A549 treated with dexamethasone at 1 μM for 4 hours (cell line): Measurements from ENCODE around the gene CTNNBIP1. TPM values are rescaled to one million over a fixed set of nuclear protein-coding genes. Genes with fewer than 3 reads are reported as not detected.

ENCODE experiments used
- total RNA-seq: library from RNA; stranded (reverse); fragments of 200-300 nt; extraction: Qiagen RNA extraction; gene quantifications from 5 replicates; pipeline ENCODE4 v1.2.3, GENCODE V29; 2022

CTNNBIP1 gene, protein sequence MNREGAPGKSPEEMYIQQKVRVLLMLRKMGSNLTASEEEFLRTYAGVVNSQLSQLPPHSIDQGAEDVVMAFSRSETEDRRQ
- total RNA-seq = 6.5 to 10.8 TPM (median 8.2 TPM) in 5 replicates

DNA sequence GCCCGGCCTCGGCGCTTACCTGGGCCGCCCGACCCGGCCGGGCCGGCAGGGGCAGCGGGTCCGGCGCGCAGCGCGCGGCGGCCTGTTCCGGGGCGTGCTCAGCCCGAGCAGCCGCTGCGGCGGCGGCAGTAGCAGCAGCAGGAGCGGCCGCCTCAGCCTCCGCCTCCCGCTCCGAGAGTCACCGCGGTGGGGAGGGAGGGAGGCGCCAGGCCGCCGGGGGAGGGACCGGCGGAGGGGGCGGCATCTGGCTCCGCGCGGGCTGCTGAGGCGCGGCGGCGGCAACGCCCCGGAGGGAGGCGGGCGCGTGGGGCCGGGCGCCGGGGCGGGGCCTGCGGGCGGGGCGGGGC is at the start of gene CTNNBIP1:
Gene CTNNBIP1, minus strand, starts transcription at position 194 of the 347 bp plus-strand sequence. CDS start 38,205 bp downstream, outside the sequence.

DNA sequence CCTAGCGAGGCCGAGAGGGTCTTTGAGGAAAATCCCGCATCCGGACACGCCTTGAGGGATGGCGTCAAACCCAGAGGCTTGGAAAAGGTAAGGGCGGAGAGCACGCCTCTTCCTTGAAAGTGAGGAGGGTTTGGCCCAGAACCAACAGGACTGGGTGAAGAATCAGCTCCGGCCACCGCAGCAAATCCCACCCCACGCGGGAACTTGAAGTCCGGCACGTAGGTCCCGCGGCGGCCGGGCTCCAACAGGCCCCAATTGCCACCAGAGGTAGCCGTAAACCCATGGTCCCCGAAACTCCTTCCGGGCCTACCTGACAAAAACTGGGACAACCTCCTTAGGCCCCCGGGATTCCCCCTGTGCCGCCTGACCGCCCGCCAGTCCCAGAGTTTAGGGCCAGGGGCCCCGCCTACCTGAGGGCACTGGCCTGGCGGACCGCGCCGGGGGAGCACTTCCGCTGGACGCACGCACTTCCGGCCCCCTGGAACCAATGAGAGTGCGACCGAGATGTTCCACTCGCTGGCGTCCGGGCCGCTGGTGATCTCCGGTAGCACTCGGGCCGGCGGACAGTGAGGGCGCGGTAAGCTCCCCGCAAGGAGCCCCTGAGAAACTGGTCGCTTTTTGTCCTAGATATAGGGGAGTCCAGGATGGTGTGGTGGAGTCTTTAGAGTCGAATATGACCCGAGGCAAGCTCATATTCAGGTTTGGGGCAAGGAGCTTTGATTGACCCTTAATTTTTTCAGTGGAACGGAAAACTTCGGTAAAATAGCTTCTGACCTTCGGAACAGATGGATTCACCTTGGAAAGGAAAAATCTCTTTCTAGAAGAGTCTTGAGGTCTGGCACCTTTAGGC is 33.1 kb upstream of the CTNNBIP1 start, which contains the start of the genes LZIC and NMNAT1:
Gene LZIC, minus strand, starts transcription at position 453 of the 850 bp plus-strand sequence. CDS start 6,772 bp downstream, outside the sequence.
Gene NMNAT1, plus strand, starts transcription at position 537 of the 850 bp plus-strand sequence. CDS start 28,599 bp downstream, outside the sequence.

DNA sequence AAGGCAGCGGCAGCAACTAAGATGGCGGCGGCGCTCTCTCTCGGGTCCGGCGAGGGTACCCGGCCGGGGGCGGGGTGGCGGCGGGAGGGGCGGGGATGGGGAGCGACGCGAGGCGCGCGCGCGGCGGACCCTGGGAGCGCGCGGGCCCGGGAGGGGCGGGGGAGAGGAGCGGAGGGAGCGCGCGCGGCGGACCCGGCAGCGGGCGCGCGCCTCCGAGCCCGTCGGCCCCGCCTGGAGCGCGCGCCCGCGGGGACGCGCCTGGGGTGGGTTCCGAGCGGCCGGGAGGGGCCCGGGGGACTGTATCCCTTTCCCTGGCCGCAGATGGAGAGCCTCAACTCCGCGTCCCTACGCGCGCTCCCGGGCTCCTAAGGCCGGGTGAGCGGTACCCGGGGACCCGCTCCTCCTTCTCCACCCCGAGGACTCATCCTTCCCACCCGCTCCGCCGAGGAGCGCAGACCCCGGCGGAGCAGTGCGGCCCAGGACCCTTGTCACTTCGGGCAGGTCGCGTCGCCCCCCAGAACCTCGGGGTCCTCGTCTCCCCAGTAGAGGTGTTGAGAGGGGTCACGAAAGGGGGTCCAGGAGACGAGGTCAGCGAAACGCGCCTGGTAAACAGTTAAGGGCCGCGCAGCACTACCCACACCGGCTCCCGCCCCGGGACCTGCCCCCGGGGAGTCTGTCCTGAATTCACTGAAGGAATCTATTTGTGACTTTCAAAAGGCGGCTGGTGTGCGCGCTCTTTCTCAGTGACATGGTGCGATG is 85.9 kb downstream of the CTNNBIP1 start, which contains the start of gene CLSTN1:
Gene CLSTN1, minus strand, starts transcription at position 23 of the 759 bp plus-strand sequence. CDS start 232 bp downstream, outside the sequence.

Other genes with a start within 250 kb of the CTNNBIP1 start
- 52.6 to 72.4 TPM (median 70.2 TPM) in 5 replicates for gene CLSTN1, start 86.3 kb downstream of the CTNNBIP1 start, total RNA-seq
- 22.1 to 27.6 TPM (median 23.1 TPM) in 5 replicates for gene LZIC, start 33.1 kb upstream of the CTNNBIP1 start, total RNA-seq
- gene NMNAT1, start 33.2 kb upstream of the CTNNBIP1 start, total RNA-seq = 2.4 to 3.5 TPM (median 3.1 TPM) in 5 replicates
- gene RBP7, start 87.0 kb upstream of the CTNNBIP1 start, total RNA-seq = 4.5 to 6.1 TPM (median 5.4 TPM) in 5 replicates
- 10.6 to 15.2 TPM (median 13.9 TPM) in 5 replicates for gene UBE4B, start 122.7 kb upstream of the CTNNBIP1 start, total RNA-seq